HG03159 (cell line): ENCODE data around the gene SCO2.
"Not testable (repeated sequence)": the region's sequence is repeated elsewhere in the genome, so short reads cannot be mapped to it uniquely, and the experiment has no call there.

Experiments used
- ATAC-seq: cut with Tn5 transposase; IDR thresholded peaks from one replicate; pipeline ENCODE4 v1.9.1; 2021; ENCODE audit warnings: mild to moderate bottlenecking, moderate library complexity; ENCODE audit not compliant: unreplicated experiment

Gene SCO2

GRCh38 chr22:50551160-50551752 lies 25.9 kb upstream of the SCO2 start:
- no peak for ATAC-seq

- no peak for ATAC-seq
Measured at GRCh38 chr22:50550395-50550794, 25.0 kb upstream of the SCO2 start.

GRCh38 chr22:50548921-50549790 lies 23.8 kb upstream of the SCO2 start:
- no peak for ATAC-seq

GRCh38 chr22:50548040-50548920 lies 22.9 kb upstream of the SCO2 start:
- no peak for ATAC-seq

- ATAC-seq, result no peak
Measured at GRCh38 chr22:50547263-50547985, 22.0 kb upstream of the SCO2 start.

GRCh38 chr22:50546326-50547262 lies 21.2 kb upstream of the SCO2 start:
- no peak for ATAC-seq

GRCh38 chr22:50545522-50546325 lies 20.3 kb upstream of the SCO2 start, which contains the start of gene KLHDC7B:
Gene KLHDC7B, plus strand, starts transcription at chr22:50545899. Its CDS starts 345 bp downstream, at chr22:50546244.
- ATAC-seq, result no peak

GRCh38 chr22:50544746-50545253 lies 19.4 kb upstream of the SCO2 start:
- ATAC-seq, result no peak

- no peak for ATAC-seq
Measured at GRCh38 chr22:50544078-50544745, 18.8 kb upstream of the SCO2 start.

- ATAC-seq, result no peak
Measured at GRCh38 chr22:50542416-50542927, 17.1 kb upstream of the SCO2 start.

GRCh38 chr22:50541667-50542026 lies 16.2 kb upstream of the SCO2 start:
- ATAC-seq, result not testable (repeated sequence)

GRCh38 chr22:50540381-50540780 lies 15.0 kb upstream of the SCO2 start:
- no peak for ATAC-seq

GRCh38 chr22:50537765-50538164 lies 12.4 kb upstream of the SCO2 start:
- no peak for ATAC-seq

- ATAC-seq, result no peak
Measured at GRCh38 chr22:50536226-50536625, 10.8 kb upstream of the SCO2 start.

- ATAC-seq, result no peak
Measured at GRCh38 chr22:50535113-50535512, 9.7 kb upstream of the SCO2 start.

GRCh38 chr22:50533856-50534711 lies 8.7 kb upstream of the SCO2 start:
- ATAC-seq, result not testable (repeated sequence)
